NCI-H187 treated with DMSO at 0.1 percent for 48 hours (cell line): Measurements from ENCODE around the gene PNMA8B.

Experiments
- DNase-seq: peaks from one replicate; lab custom pipeline; 2025; lab: John Stamatoyannopoulos, UW

The PNMA8B gene

DNA sequence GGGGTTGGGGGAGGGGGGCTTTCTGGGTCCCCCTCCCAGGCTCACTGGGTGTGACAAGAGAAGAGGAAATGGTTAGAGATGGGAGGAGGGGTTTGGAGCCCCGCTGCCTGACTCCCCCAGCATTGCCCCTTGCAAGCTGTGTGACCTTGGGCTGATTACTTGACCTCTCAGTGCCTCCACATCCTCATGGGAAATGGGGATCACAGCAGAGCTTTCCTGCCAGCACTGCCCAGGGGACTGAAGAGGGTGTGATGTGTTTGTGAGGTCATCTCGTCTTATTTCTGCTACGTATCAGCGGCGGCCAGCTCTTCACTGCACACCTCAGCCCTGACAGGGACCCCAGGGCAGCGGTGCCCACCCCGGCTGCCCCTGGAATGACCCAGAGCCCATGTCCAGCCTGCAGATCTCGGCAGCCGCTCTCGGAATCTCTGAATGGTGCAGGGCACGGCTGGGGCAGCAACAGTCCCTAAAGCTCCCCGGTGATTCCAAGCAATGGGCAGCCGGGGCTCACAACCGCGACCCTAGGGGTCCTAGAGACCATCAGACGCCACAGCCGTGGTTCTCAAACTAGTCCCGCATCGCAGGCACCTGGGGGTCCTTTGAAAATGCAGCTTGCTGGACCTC lies 8.4 kb downstream of the PNMA8B start:
- DNase-seq: no peak

DNA sequence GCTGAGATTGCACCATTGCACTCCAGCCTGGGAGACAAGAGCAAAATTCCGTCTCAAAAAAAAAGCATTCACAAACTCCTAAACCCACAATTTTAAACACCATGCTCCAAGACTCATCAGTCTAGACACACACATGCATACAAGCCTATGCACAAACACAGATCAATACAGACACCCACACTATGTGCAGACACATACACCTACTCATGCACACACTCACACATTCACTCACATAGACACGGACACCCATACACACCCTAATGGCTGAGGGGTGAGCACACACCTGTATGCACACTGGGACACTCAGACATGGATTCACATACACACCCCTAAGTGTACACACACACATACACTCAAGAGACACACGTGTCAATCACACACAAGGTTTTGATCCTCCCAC lies 9.3 kb downstream of the PNMA8B start:
- no peak for DNase-seq

DNA sequence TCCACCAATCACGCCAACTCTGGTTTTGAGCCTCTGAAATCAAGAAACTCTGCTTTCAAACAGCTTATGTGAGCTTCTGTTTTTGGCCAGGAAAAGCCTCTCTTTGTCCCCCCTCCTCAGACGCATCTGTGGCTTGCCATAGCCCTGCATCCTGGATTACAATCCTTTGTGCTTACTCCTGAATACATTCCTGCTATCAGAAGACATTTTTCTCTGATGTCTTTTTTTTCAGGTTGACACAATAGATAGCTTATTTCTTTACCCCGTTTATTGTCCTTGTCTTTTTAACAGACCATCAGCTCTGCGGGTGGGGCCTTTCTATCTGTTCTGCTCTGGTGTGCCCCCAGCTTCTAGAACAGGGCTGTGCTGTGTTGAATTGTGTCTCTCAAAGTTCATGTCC lies 11.0 kb downstream of the PNMA8B start:
- no peak for DNase-seq

DNA sequence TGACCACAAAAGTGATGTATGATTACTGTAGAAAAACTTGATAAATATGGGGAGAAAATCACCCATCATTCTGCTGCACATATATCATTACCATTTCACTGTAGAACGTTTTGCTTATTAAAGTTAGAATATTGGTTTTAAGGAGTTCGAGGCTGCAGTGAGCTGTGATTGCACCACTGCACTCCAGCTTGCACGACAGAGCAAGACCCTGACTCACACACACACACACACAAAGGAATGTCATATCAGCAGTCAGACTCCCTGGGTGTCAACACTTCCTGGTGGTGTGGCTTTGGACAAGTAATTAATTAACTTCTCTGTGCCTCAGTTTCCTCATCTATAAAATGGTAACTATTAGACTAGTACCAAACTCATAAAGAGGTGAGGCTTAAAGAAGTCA lies 13.0 kb downstream of the PNMA8B start:
- DNase-seq: no peak

DNA sequence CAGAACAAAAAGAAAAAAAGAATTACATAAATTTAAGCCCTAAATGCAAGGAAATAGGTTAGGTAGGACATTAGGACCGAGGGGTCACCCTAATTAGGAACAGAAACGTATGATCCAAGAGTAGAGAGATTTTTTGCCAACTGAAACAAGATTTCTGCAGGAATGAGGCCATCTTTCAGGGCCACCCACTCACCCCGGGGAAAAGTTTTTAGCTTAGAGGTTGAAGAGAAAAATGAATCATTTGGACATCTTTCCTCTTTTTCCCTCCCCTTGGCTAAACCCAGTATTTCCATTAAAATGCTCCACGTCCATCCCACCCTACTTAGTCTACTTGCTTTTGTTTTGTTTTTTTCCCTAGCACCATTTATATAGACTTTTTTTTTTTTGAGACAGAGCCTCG lies 13.7 kb downstream of the PNMA8B start:
- DNase-seq: no peak

DNA sequence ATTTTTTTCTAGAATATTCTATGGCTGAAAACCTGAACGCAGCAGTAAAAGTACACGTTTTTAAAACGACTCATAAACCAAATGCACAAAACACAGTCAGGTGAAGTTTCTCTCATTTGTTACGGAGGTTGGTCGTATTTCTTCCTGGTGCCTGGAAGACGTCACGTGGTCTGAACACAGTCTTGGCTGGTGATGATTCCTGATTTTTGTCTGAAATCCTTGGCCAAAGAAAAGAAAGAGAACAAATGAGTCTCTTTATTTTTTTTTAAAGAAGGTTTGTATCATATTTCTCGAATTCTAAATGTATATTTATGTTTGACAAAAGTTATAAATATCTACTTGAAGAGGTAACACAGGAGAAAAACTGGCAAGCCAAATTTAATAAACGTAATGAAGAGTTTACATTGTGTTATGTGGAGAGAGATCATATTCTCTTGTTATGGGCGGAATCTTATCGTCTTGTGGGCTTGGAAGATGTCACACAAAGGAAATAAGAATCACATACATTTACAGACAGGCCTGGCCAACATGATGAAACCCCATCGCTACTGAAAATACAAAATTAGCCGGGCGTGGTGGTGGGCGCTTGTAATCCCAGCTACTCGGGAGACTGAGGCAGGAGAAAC lies 14.3 kb downstream of the PNMA8B start:
- DNase-seq: no peak

DNA sequence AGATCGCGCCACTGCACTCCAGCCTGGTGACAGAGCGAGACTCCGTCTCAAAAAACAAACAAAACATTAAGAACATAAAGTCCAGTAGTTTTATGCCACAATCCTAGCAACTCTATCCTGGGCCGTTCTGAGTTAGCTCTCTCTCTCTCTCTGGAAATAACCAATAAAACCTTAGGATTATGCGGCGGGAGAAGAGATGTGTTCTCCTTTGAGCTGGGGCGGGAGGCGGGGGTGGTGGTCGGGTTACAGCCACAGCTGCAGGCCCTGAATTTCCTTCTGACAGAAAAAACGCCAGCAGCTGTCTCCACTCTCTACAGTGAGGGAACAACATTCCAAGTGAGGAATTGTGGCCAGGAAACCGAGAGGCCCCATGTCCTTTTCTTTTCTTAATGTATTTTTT lies 15.3 kb downstream of the PNMA8B start:
- peak; percentile 45 for DNase-seq

DNA sequence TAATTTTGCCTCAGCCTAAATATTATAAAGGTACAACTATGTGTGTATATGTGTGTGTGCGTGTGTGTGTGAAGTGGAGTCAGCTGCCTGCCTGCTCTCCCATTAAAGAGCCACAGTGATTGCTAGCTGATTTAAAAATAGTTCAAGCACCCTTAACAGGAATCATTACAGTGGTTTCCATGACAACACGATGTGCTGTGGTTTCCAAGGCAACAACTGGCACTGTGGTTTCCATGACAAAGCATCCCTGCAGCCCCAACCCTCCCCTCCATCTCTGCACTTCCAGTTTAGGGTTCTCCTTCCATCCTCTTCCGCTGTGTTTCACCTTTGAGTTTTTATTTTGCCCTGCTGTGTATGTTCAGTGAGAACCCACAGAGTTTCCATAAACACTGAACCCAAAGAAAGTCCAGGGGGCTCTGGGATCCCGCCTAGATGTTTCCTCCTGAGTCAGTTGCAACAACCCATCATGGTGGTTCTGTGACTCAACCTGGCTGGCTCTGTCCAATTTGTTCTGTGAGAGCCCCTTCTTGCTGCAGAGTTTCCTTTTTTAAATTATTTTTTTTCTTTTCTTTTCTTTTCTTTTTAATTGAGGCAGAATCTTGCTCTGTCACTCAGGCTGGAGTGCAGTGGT lies 17.2 kb downstream of the PNMA8B start:
- DNase-seq: no peak

DNA sequence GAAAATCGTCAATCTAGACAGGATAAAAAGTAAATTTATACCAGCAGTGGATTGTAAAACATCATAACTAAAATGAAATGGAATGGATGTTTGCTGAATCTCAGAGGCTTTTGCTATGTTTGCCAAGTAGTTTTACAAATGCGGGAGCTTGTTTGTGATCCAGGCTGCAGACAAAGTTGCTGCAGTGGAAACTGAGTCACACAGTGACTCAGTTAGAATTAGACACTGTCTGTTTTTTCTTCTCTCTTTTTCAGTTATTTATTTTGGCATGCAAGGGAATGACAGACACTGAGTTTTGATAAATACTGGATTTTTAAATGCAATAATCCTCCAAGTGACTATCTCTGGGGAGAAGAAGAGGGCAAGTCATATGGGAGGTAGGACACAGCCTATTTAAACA lies 19.7 kb downstream of the PNMA8B start:
- no peak for DNase-seq

DNA sequence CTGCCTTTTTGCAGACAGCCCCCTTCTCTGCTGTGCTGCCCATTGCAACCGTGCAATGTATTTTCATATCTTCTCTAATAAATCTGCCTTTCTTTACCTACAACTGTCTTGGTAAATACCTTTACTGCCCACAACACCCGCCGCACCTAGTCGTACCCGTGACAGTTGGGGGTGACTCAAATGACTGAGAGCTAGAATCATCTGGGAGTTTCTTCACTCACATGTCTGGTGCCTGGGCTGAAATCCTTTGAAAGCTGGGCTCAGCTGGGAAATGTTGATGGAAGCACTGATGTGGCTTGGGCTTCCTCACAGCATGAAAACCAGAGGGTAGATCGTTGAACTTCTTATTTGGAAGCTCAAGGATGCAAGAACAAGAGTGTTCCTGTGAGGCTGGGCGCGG lies 21.5 kb downstream of the PNMA8B start:
- DNase-seq: no peak

DNA sequence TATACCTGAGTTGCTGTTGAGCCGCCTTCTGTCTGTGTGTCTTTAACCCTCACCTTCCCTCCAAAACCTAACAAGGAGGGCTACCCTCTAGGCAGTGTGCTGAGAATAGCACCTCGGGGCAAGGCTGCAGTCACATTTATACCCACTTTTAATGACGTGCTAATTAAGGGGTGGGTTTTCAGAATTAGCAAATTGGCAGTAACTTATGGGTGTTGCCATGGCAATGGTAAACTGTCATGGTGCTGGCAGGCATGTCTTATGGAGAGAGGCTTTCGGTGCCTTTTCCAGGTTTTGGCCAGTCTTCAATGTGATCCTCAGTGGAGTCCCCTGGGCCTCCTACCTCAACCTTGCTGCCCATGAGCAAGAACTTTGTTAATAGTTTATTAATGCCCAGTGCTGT lies 23.1 kb downstream of the PNMA8B start:
- DNase-seq: no peak

DNA sequence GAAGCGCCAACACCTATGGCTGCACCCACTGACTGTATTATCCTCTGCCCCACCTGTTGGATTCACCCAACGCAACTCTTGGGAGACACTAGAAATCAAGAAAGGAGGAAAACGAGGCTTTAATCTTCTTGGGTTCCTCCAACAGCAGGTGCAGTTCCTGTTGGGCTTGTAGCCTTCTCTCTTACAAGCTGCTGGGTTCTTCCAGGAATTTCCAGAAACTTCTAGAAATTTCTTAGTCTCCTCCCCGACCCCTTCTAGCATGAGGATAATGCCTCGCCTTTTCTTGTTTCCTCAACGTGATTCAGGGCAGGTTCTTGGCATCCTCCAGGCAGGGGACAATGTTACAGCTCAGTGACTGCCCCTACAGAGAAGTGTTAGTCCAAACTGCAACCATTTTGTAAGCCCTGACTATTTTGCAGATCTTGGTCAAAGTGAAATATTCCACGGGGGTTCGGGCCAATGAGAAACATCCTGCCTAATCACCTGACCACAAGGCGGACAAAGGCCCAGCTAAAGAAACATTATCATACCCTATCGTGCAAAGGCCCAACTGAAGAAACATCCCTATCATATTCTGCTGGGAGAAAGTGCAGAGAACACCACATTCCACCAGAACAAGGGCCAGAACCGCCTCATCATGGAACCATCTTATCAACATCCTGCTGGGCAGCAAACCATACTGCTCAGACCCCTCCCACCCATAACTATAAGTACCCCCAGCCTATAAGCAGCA lies 23.7 kb downstream of the PNMA8B start:
- no peak for DNase-seq

DNA sequence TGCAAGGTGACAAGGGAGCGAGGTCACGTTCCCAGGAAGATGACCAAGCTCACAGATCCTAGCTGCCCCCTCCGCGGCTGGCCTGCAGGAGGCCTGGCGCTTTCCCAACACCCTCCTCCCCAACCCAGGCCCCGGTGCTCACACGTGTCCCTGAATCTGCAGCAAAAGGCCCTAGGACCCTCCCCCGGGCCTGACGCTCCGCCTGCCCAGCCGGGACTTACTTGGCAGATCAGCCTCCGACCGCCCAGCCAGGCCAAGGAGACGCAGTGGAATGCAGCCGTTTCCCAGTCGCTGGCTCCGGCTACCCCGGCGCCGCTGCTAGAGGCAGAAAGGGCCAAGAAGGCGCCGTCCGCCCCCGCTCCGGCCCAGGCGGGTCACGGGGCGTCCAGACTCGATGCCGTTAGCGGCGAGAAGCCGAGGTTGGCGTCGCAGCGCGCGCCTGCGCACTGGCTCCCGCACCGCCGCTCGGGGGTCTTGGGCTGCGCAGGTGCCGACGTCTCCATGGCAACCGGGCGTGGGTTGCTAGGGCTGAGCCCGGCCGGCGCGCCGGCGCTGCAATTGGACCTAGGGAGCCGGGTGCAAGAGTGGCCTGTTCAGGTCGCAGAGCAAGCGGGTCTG lies 24.4 kb downstream of the PNMA8B start, which contains the start of gene PNMA8A:
TSS of gene PNMA8A (minus strand) at position 448 of the 618 bp plus-strand sequence. CDS start 528 bp downstream, outside the sequence.
- DNase-seq: no peak

DNA sequence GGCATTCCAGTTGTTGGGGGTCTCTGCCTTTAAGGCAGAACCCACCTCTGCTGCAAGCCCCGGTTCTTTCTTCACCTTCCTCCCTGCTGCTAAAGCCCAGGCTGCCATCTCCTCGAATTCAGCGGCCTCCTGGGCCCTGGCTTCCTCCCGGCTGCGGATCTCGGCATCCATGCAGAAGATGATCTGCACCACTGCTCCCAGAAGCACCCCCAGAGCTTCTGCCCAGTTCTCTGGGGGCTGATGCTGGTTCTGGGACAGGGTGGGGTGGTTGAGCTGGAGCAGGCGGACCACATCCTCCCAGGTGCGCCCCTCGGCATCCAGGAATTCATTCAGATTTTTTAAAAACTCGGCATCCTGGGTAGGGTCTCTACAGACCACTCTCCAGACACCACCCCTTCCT lies 25.3 kb downstream of the PNMA8B start:
- no peak for DNase-seq

DNA sequence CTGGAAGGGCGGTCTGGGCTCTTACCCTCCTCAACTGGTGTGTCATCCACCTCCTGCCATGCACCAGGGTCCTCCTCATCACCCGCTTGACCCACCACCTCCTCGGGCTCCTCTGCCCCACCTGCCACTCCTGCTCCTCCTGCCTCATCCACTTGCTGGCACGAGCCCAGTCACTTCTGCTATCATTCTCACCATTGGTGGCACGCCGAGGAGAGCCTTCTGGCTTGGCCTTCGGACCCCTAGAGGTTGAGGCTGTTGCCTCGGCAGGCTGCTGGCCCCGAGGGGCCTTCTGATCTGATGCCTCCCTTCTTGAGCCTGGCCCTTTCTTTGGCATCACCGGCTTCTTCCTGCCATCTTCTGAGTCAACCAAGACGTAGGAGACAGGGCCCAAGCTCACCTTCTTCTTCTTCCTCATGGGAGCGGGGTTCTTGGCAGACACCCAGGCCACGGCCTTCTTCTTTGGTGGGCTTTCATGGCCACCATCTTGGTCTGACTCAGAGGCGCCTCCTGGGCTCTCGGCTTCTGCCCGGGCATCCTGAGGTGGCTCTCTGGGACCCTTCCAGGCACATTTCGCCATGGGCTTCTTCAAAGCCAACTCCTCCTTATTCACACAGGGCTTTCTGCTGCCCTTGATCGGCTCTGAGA lies 26.0 kb downstream of the PNMA8B start:
- DNase-seq: no peak

DNA sequence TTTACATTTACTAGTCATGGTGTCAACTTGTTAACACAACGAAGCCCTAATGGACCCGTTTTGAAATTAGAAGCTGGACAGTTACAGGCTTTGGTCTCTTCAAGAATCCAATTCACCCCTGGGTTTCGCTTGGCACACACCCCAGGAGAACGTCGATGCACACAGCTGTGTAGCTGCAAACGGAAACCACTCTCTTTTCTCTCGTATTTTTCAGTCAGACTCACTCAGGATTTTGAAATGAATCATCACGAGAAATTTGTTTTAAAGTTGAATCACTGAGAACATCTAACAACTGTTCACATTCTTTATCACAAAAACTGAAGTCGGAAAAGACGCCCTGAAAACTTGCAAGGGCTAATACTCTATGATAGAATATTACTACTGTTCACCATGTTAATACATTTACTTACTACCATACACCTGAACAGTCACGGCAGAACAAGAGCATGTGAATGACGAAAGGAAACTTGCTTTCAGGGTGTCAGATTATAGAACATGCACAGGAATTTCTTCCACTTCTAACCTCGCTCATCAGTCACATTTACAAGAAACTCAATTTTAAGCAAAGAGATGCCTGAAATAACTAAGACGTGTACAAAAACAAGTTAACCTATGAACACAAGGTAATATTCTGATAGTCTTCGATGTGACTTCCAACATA lies 29.0 kb downstream of the PNMA8B start:
- no peak for DNase-seq

DNA sequence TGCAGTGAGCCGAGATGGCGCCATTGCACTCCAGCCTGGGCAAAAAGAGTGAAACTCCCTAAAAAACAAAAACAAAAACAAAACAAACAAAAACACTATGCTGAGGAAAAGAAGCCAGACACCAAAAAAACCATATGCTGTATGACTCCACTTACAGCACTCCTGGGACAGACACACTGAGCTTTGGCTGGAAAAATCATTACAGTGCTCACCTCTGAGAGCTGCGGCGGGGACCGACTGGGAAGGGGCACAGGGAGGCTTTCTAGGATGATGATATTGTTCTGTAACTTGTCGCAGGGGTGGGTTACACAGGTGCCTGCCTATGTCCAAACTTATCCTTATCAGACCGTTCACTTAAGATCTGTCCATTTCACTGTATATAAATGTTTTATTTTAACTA lies 32.2 kb downstream of the PNMA8B start:
- no peak for DNase-seq

DNA sequence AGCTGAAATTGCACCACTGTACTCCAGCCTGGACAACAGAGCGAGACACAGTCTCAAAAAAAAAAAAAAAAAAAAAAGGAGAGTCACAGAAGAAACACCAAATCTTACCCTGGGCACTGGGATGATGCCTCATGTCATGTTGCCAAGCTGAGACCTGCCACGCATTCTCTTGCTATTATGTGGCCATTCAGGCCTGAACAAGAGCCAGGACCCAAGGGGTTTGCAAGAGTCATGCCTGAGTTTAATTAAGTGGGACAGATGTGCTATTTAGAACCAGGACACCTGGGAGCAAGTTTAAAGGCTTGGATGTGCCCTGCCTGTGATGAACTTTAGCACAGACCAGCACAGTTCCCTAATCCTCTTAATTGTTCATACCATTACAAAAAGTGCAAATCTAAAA lies 34.1 kb downstream of the PNMA8B start:
- no peak for DNase-seq

DNA sequence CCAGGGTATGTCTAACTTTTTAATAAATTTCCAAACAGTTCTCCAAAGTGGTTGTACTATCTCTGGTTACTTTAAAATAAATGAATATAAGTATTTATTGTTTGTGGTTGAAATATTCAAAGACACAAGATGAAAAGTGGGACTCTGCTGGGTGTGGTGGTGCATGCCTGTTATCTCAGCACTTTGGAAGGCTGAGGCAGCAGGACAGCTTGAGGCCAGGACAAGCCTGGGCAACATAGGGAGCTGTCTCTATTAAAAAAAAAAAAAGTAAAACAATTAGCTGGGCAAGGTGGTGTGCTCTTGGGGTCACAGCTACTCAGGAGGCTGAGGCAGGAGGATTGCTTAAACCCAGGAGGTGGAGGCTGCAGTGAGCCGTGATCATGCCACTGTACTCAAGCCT lies 34.7 kb downstream of the PNMA8B start:
- DNase-seq: no peak

DNA sequence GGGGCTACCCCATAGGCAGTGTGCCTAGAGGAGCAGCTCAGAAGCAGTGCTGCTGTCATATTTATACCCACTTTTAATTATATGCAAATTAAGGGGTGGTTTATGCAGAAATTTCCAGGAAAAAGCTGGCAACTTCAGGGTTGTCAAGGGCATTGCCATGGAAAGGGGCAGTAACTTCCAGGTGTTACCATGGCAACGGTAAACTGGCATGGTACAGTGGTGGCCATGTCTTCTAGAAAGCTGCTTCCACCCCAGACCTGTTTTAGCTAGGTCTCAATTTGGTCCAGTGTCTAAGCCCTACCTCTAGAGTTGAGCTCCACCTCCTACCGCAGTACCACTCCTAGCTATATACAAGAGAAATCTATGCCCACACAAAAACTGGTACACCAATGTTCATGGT lies 35.6 kb downstream of the PNMA8B start:
- no peak for DNase-seq

DNA sequence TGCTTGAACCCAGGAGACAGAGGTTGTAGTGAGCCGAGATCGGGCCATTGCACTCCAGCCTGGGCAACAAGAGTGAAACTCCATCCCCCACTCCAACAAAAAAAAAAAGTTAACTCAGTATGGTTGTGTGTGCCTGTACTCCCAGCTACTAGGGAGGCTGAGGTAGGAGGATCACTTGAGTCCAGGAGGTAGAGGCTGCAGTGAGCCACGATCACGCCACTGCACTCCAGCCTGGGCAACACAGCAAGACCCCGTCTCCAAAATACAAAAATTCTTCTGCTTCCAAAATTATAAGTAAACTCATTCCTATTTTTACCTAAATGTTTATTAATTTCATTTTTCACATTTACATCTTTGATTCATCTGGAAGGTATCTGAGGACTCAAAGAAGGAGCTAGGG lies 38.7 kb downstream of the PNMA8B start:
- no peak for DNase-seq

DNA sequence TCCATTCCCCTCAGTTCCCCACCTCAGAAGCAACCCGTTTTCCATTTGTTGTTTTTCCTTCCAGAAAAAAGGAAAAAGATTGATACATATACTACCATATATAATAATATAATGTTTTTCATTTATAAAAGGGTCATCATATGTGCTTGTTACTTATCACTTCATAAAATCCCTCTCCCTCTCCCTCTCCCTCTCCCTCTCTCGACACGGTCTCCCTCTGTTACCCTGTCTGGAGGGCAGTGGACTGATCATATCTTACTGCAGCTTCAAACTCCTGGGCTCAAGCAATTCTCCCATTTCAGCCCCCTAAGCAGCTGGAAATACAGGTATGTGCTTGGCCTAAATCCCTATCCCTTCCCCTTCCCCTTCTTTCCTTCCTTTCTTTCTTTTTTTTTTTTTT lies 41.4 kb downstream of the PNMA8B start:
- DNase-seq: no peak
